GM23338 (cell line): ENCODE results near the gene TSPEAR.

Experiments
- EZH2phosphoT487 ChIP-seq: fragments of 200-600 bp; sonication (generic); IDR thresholded peaks from one replicate; pipeline ENCODE4 v1.8.1; 2018; ENCODE audit warnings: antibody characterized with exemption; ENCODE audit not compliant: unreplicated experiment
- NANOG ChIP-seq: IDR thresholded peaks from 2 replicates; pipeline ENCODE4 v1.6.1; 2016; ENCODE audit warnings: antibody characterized with exemption, borderline replicate concordance
- POLR2AphosphoS5 ChIP-seq: IDR thresholded peaks from 2 replicates; pipeline ENCODE4 v1.6.1; 2016; ENCODE audit warnings: antibody characterized with exemption, low read depth
- TF ChIP-seq, protein P1 (sequence below), 2 experiments: fragments of 200-600 bp in 1 of 2; sonication (generic) in 1 of 2; conservative IDR thresholded peaks; 2 replicates each; pipeline versions ENCODE4 v1.5.1 to v1.6.1; 2016 to 2017; ENCODE audit warnings: antibody characterized with exemption in 2 of 2, low read depth in 2 of 2, mild to moderate bottlenecking in 2 of 2, moderate library complexity in 1 of 2

DNA sequence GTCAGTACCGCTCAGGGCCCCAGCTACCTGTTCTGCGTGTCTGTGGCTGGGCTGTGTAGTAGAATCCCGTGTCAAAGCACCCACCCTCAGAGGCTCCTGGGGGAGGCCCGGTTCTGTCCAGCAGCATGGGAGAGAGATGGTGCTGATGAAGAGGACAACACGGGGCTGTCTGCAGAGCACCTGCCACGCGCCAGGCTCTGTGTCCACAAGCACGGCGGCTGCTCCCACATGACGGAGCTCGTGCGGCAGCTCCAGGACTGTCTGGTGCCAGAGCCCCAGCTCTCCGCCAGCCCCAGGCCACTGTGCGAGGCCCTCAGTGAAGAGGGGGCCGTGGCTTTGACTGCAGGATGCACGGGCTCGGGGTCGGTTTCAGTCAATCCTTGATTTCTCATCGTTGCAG is 42.0 kb upstream of the TSPEAR start:
- TF ChIP-seq, protein P1, sequence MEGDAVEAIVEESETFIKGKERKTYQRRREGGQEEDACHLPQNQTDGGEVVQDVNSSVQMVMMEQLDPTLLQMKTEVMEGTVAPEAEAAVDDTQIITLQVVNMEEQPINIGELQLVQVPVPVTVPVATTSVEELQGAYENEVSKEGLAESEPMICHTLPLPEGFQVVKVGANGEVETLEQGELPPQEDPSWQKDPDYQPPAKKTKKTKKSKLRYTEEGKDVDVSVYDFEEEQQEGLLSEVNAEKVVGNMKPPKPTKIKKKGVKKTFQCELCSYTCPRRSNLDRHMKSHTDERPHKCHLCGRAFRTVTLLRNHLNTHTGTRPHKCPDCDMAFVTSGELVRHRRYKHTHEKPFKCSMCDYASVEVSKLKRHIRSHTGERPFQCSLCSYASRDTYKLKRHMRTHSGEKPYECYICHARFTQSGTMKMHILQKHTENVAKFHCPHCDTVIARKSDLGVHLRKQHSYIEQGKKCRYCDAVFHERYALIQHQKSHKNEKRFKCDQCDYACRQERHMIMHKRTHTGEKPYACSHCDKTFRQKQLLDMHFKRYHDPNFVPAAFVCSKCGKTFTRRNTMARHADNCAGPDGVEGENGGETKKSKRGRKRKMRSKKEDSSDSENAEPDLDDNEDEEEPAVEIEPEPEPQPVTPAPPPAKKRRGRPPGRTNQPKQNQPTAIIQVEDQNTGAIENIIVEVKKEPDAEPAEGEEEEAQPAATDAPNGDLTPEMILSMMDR (conservative IDR thresholded peaks at IDR 0.05; ENCODE audit: low read depth in 2 of 2) = no peak
- no peak for TF ChIP-seq POLR2AphosphoS5
- no peak for TF ChIP-seq NANOG
- TF ChIP-seq EZH2phosphoT487 = no peak
